Panc1 (cell line): Measurements from ENCODE around the gene NOL9. TPM values are rescaled to one million over a fixed set of nuclear protein-coding genes. Genes with fewer than 3 reads are reported as not detected.

Experiments
- ATAC-seq: fragments of 200-7000 bp; cut with Tn5 transposase; 2 replicates; pipeline ENCODE4 v1.9.1; 2020; ENCODE audit warnings: mild to moderate bottlenecking, moderate library complexity
- BruUV-seq: library from RNA; stranded (reverse); fragments of 400-500 nt; replicated peaks from 2 replicates; lab custom pipeline; 2021; lab: Mats Ljungman, UMichigan
- CTCF ChIA-PET: fragments of 300-600 bp; sonication (Branson Sonifier 250); formaldehyde crosslinking; loops from one replicate; lab custom pipeline; 2022; ENCODE audit warnings: antibody characterized with exemption; lab: Charles Lee
- POLR2A ChIA-PET: fragments of 300-600 bp; sonication (Branson Sonifier 250); formaldehyde crosslinking; loops from one replicate; lab custom pipeline; 2022; ENCODE audit warnings: antibody characterized with exemption; lab: Charles Lee
- DNase-seq: peaks from one replicate; pipeline ENCODE4 v3.0.0-alpha.2; 2010; ENCODE audit warnings: low read depth, low spot score
- H3K27ac ChIP-seq: 2 replicates; pipeline ENCODE4 v1.5.1; 2011; ENCODE audit warnings: mild to moderate bottlenecking, low read length, inconsistent platforms
- H3K27me3 ChIP-seq: fragments of 200-500 bp; sonication (Bioruptor generic); 2 replicates; pipeline ENCODE4 v1.6.0; 2014; ENCODE audit warnings: low read length, inconsistent platforms; ENCODE audit not compliant: control insufficient read depth, insufficient read depth
- H3K36me3 ChIP-seq: fragments of 200-500 bp; sonication (Bioruptor generic); 2 replicates; pipeline ENCODE4 v1.5.1; 2014; ENCODE audit warnings: inconsistent platforms, mild to moderate bottlenecking, low read length, moderate library complexity; ENCODE audit not compliant: control insufficient read depth, insufficient read depth
- H3K4me1 ChIP-seq: 2 replicates; pipeline ENCODE4 v1.5.1; 2011; ENCODE audit warnings: inconsistent platforms, mild to moderate bottlenecking, low read length, moderate library complexity; ENCODE audit not compliant: control insufficient read depth, insufficient read depth
- H3K4me3 ChIP-seq, 2 experiments: 2 replicates each; pipeline ENCODE4 v1.5.1; 2011 to 2012; ENCODE audit warnings: low read depth in 2 of 2, low read length in 2 of 2, mild to moderate bottlenecking in 2 of 2, inconsistent platforms in 1 of 2, moderate library complexity in 1 of 2
- H3K9me3 ChIP-seq: fragments of 200-500 bp; sonication (Bioruptor generic); 2 replicates; pipeline ENCODE4 v1.5.1; 2014; ENCODE audit warnings: low read depth, mild to moderate bottlenecking, inconsistent platforms, low read length, moderate library complexity; ENCODE audit not compliant: control insufficient read depth, insufficient read depth
- CTCF ChIP-seq: fragments of 450-650 bp; IDR thresholded peaks from 2 replicates; pipeline ENCODE4 v1.5.1; 2017; ENCODE audit warnings: mild to moderate bottlenecking
- POLR2AphosphoS5 ChIP-seq: IDR thresholded peaks from 2 replicates; pipeline ENCODE4 v1.6.1; 2012; ENCODE audit warnings: mild to moderate bottlenecking, low read depth, low read length, moderate library complexity
- REST ChIP-seq, 2 experiments: IDR thresholded peaks; 2 replicates each; pipeline ENCODE4 v1.6.1; 2011 to 2012; ENCODE audit warnings: low read depth in 2 of 2, control low read depth in 1 of 2, low read length in 1 of 2, mild to moderate bottlenecking in 1 of 2, moderate library complexity in 1 of 2; ENCODE audit not compliant: insufficient read depth in 1 of 2
- SIN3A ChIP-seq: IDR thresholded peaks from 2 replicates; pipeline ENCODE4 v1.6.1; 2012; ENCODE audit warnings: low read depth, mild to moderate bottlenecking, low read length, moderate library complexity, borderline replicate concordance; ENCODE audit not compliant: insufficient read depth
- TCF7L2 ChIP-seq: IDR thresholded peaks from 2 replicates; pipeline ENCODE4 v1.6.1; 2011; ENCODE audit warnings: mild to moderate bottlenecking, low read depth, low read length, inconsistent platforms
- in situ Hi-C: cut with HindIII; loops from 2 replicates; pipeline ENCODE4 v1.10.0; 2016; ENCODE audit warnings: low sequenced_read_pairs, low pct_unique_long_range_greater_than_20kb
- intact Hi-C: fragments of 100-400 bp; cut with micrococcal nuclease; formaldehyde crosslinking; loops from one replicate; pipeline ENCODE4 v1.10.0; 2022; ENCODE audit not compliant: unreplicated experiment
- total RNA-seq: library from RNA; stranded (reverse); gene quantifications from one replicate; pipeline ENCODE4 v1.2.1, GENCODE V29; 2021; ENCODE audit not compliant: unreplicated experiment

The NOL9 gene
- total RNA-seq, 1 experiment from 2014 or later, result 46.4 TPM

GRCh38 chr1:6473974-6474814 lies 80.1 kb downstream of the NOL9 start:
- no peaks in the 10 kb centered on the region for H3K9me3 ChIP-seq
- H3K36me3 ChIP-seq, result no peaks in the 10 kb centered on the region
- H3K4me1 ChIP-seq, result no peaks in the 10 kb centered on the region
- ATAC-seq (no peak), DNase-seq (no peak)
- in situ Hi-C loops (no loop called here), intact Hi-C loops (no loop called here)
- no peaks in the 10 kb centered on the region for H3K27me3 ChIP-seq
- no peak for TF ChIP-seq POLR2AphosphoS5
- no peak for TF ChIP-seq REST (IDR thresholded peaks at IDR 0.05; ENCODE audit: insufficient read depth in 1 of 2, low read depth in 2 of 2, low read length in 1 of 2)
- no peak for TF ChIP-seq SIN3A
- TF ChIP-seq TCF7L2, result no peak
- TF ChIP-seq CTCF, result no peak
- ChIA-PET POLR2A (no interaction called here), CTCF (interaction anchor here (0.6 to 0.7 kb wide), 5 partner anchors 11 to 50 kb away, joined by 3 to 10 read pairs (median 5); no protein-coding TSS in a partner anchor)
- no peak overlapping the region for H3K27ac ChIP-seq
- BruUV-seq, result no TSS peak
- H3K4me3 ChIP-seq, result no peak overlapping the region

GRCh38 chr1:6473156-6473555 lies 81.2 kb downstream of the NOL9 start:
- no peak overlapping the region for H3K27ac ChIP-seq
- ChIA-PET CTCF (no interaction called here), POLR2A (no interaction called here)
- H3K9me3 ChIP-seq, result no peaks in the 10 kb centered on the region
- no peaks in the 10 kb centered on the region for H3K27me3 ChIP-seq
- in situ Hi-C loops (no loop called here), intact Hi-C loops (no loop called here)
- no peaks in the 10 kb centered on the region for H3K36me3 ChIP-seq
- no peak for DNase-seq
- BruUV-seq, result no TSS peak
- TF ChIP-seq REST (IDR thresholded peaks at IDR 0.05; ENCODE audit: insufficient read depth in 1 of 2, low read depth in 2 of 2, low read length in 1 of 2) (no peak), TCF7L2 (no peak), CTCF (no peak), SIN3A (no peak), POLR2AphosphoS5 (no peak)
- no peak for ATAC-seq
- no peak overlapping the region for H3K4me3 ChIP-seq
- H3K4me1 ChIP-seq, result no peaks in the 10 kb centered on the region
